EL (cell line): ENCODE results near the gene PLEKHA6.

Source experiments
- DNase-seq: peaks from one replicate; pipeline ENCODE4 v3.0.0-alpha.2; 2016

Gene PLEKHA6

DNA sequence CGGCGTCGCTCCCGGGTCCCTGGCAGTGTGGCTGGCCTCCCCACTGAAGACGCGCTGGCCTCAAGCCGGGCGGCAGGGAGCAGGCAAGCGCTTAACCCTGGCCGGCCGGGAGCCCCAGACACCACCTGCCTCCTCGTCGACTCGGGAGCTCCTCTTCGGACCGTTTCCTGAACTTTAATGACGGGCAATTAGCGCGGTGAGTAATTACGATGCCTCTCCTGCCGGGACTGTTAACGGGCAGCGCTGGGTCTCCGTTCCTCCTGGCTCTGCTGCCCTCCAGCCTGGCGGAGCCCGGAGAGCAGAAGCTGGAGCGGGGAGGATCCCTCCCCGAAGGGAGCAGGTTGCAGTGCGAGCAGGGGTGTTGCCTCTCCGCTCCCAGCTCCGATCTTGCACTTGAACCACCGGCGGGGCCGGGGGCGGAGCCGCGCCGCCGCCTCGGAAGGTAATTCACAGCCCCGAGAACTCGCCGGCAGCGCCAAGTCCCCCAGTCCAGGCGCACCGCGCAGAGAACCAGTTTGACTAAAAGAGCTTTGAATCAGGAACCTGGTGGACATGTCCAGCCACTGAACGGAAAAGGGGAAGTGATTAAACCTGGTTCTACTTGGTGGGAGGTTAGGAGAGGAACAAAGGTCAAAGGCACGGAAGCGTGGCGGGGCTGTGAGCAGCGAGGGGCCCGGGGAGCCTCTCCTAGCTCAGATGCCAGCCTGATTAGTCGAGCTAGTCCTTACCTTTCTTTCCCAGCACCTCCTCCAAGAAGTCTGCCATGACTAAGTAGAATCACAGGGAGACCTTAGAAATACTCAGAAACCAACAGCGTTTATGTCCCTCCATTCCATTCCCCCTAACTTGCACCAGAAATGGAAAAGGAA lies 18.3 kb upstream of the PLEKHA6 start:
- peak; percentile 33 for DNase-seq

GRCh38 chr1:204376919-204377799 lies 17.4 kb upstream of the PLEKHA6 start:
- DNase-seq: no peak

DNA sequence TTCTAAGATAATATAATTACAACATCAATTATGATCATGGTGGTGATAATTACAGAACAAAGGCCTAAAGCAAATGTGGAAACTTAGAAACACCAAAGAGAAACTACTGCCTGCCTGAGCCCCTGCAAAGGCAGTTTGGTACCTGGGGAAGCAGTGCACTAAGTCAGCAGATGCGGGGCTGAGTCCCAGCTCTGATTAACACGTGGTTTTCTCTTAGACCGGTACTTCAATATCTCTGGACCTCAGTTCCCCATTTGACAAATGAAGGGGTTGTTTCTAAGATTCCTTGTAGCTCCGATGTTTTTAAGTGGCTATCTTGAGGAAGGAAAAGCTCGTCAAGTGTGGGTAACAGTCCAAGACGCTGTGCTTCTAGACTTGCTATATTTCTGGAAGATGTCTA lies 16.7 kb upstream of the PLEKHA6 start:
- DNase-seq: no peak

- DNase-seq: no peak
Measured at GRCh38 chr1:204373911-204374310, 14.2 kb upstream of the PLEKHA6 start.

- DNase-seq: no peak
Measured at GRCh38 chr1:204370176-204370575, 10.4 kb upstream of the PLEKHA6 start.

GRCh38 chr1:204368996-204369726 lies 9.4 kb upstream of the PLEKHA6 start:
- DNase-seq: no peak

GRCh38 chr1:204367956-204368355 lies 8.2 kb upstream of the PLEKHA6 start:
- peak; percentile 31 for DNase-seq

- no peak for DNase-seq
Measured at GRCh38 chr1:204367193-204367858, 7.6 kb upstream of the PLEKHA6 start.

- DNase-seq: no peak
Measured at GRCh38 chr1:204366759-204367158, 7.0 kb upstream of the PLEKHA6 start.

DNA sequence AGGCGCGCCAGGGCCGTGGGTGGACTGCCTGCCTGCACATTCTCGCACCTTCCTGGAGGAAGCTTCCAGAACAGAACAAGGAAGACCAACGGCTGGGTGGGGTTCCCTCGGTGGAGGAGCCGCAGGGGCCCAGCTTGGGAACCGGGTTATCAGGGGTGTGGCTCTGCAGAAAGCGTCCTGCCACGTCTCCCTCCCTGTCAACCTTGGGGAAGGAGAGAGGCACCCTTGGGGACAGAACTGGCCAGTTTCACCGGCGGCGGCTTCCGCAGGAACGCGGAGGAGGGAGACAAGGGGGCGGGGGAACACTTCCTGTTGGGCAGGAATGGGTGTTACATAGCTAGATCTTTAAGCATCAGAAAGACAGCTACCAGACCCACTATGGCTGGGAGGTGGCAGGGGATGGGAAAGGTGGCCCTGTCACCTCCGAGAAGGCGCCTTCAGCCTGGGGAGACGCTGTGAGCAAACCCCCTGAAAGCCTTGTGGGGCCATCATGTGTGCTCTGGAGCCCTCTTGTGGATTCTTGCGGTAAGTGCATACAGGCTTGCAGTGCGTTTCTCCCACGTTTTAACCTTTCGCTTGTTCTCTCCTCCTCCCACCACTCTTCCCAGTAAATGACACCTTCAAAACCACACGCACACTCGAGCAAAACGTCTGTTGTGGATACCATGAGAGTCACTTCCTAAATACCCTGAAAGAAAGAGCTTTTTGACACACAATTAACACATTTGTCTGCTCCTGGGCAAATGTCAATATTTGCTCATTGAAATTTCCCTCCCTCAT lies 3.8 kb upstream of the PLEKHA6 start:
- DNase-seq: peak; percentile 76

DNA sequence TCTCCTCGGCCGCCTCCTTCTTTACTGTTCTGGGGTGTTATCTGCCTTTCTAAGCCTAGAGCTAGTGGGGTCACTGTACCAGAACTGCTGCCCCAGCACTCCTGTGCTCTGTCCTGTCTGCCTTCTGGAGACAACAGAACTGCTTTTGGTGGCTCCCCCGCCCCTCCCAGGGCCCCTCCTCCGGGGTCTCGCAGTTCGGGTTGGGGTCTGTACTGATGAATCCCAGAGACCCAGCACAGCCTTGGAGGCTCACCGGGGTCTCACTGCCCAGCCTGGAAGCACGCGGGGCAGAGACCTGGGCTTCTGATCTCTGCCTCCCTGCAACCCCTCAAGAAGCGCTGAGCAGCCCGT lies 3.2 kb upstream of the PLEKHA6 start:
- DNase-seq: no peak

- no peak for DNase-seq
Measured at GRCh38 chr1:204361781-204362180, 2.1 kb upstream of the PLEKHA6 start.

GRCh38 chr1:204361341-204361771 lies 1.6 kb upstream of the PLEKHA6 start:
- DNase-seq: no peak

- no peak for DNase-seq
Measured at GRCh38 chr1:204360314-204360713, 585 bp upstream of the PLEKHA6 start.

DNA sequence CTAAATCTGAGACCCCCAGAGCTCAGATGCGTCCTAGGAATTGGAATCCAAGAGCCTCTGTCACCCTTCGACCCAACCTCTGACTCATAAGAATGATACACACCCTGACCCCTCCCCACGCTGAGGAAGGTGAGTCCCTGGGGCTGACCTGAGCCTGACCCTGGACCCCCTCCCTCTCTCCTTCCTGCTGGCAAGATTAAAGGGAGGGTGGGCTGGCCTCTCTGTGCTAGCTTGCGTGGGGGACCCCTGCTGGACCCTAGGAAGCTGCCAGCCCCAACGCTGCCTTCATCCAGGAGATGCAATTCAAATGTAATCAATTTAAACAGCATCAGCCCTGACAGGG lies 627 bp downstream of the PLEKHA6 start:
- DNase-seq: no peak

DNA sequence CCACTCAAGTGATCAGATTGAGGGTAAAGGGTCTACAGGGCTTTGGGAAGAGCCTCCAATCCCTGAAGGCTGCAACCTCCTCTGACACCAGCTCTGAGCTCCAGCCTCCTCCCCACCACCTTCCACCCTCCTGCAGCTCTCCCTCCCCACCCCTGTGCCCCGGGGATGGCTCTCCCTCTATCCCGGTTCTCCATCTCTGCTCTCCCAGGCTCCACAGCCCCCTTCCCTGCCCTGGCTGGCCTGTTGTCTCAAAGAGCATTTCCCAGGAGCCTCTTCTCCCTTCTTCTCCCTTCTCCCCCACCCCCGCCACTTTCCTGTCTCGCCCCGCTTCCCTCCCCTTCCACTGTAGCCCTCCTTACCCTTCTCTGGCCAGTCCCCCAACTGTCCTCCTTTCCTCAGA lies 1.1 kb downstream of the PLEKHA6 start:
- no peak for DNase-seq

DNA sequence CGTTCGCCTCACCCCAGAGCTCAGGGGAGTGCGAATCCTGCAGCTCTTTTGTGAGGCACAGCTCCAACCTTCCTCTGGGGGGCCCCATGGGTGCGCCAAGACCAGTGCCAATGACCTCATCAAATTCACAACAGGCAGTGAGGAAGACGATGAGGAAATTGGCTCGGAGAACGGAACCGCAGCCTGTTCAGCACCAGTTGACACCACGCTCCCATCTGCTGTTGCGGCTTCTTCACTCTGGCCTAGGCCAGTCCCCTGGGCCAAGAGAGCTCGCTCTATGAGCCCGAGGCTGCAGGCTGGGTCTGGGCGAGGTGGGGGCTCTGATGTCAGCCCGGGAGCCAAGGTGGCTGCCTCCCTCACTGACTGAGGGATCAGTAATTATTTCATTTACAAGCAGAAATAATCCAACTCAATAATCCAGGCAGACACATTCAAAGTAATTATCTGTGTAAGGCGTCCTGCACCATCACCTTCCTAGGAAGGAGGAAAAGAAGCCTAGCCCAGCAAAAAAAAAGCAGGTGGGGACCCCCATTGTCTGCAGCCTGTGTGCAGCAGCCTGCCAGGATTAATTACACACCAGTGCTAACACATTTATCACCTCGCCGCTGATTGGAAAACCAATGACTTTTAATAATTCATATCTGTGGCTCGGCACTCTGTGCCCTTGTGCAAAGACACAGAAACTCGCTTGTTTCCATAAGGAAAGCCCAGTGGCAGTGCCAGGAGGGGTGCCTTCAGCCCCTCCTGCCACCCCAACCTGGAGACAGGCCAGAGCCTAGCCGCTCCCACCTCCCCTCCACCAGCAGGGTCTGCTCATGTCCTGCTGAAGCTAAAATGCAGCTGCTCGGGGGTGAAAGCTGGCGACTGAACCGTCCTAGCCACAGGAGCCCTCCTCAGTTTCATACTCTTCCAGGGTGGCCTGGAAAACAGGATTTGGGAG lies 1.9 kb downstream of the PLEKHA6 start:
- DNase-seq: no peak

DNA sequence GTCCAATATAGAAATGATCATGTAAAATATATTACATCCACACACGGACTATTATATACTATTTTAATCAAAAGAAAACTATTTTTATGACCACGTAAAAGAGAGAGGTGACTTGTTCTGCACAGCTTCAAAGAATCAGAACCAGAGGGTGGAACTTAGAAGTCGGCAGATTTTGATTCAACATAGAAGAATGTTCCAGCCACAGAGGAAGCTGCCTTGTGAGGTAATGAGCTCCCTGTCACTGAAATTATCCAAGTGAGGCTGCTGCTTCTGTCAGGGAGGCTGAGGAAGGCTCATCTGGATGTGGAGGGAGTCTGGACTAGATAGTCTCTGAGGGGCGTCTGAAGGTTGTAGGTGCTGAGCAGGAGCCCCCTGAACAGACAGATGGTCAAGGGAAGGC lies 2.7 kb downstream of the PLEKHA6 start:
- DNase-seq: no peak

- DNase-seq: no peak
Measured at GRCh38 chr1:204355913-204356312, 3.8 kb downstream of the PLEKHA6 start.

DNA sequence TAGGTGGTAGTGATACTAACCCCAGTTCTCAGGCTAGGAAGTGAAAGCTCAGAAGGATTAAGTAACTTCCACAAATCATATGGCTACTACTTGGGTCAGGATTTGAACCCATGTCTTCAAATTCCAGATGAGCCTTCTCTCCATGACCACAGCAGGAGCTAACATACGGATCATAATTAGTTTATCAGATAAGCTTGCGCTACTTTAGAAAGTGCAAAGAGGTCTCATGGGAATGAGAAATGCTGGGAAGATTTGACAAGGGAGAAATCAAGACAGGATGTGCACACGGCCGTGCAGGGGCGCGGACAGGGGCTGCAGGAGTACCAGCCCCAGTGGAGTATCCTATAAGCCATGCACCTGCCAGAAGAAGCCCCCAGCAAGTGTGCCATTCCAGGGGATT lies 5.2 kb downstream of the PLEKHA6 start:
- no peak for DNase-seq
